Colonic mucosa (tissue), 4 donors: Measurements from ENCODE around the gene CPM. TPM values are rescaled to one million over a fixed set of nuclear protein-coding genes. Genes with fewer than 3 reads are reported as not detected.

ENCODE experiments used
- DNase-seq: peaks from one replicate; pipeline ENCODE4 v3.0.0-alpha.2; 2020
- H3K27ac ChIP-seq: fragments of 200-600 bp; one replicate; pipeline ENCODE4 v1.8.0; 2021
- H3K27me3 ChIP-seq: fragments of 200-600 bp; one replicate; pipeline ENCODE4 v1.8.0; 2021
- H3K36me3 ChIP-seq: fragments of 200-600 bp; one replicate; pipeline ENCODE4 v1.8.0; 2021
- H3K4me1 ChIP-seq: fragments of 200-600 bp; one replicate; pipeline ENCODE4 v1.8.0; 2021; ENCODE audit warnings: mild to moderate bottlenecking
- H3K4me3 ChIP-seq: fragments of 200-600 bp; one replicate; pipeline ENCODE4 v1.8.0; 2021
- H3K9ac ChIP-seq, 2 donors: one replicate each; pipeline ENCODE4 v1.7.0; 2013; ENCODE audit warnings: control low read depth in 2 of 2, low read depth in 2 of 2, low read length in 2 of 2
- H3K9me3 ChIP-seq: fragments of 200-600 bp; one replicate; pipeline ENCODE4 v1.8.0; 2021
- intact Hi-C: fragments of 100-400 bp; cut with DNase I; formaldehyde crosslinking; loops from one replicate; pipeline ENCODE4 v1.14.1; 2022
- total RNA-seq, 2 donors: library from RNA; stranded (reverse); fragmentation: NEBNext Ultra II Directional in 1 of 2; extraction: Animal tissue kit (Norgen Biotek cat#: 25700) in 1 of 2; gene quantifications; one replicate each; pipeline ENCODE4 v1.2.1, GENCODE V29; 2021
- TF ChIP-seq, protein P1 (sequence below): fragments of 200-600 bp; IDR thresholded peaks from one replicate; pipeline ENCODE4 v1.8.0; 2022; ENCODE audit warnings: antibody characterized with exemption, mild to moderate bottlenecking
- donor health status: healthy.
- donor health status: DM: no; HTN: no; CAD: no.
- donor health status: DM: no; HTN: no; CAD: no.

The CPM gene
- total RNA-seq, 2 donors from 2014 or later = 30.0 to 40.3 TPM

DNA sequence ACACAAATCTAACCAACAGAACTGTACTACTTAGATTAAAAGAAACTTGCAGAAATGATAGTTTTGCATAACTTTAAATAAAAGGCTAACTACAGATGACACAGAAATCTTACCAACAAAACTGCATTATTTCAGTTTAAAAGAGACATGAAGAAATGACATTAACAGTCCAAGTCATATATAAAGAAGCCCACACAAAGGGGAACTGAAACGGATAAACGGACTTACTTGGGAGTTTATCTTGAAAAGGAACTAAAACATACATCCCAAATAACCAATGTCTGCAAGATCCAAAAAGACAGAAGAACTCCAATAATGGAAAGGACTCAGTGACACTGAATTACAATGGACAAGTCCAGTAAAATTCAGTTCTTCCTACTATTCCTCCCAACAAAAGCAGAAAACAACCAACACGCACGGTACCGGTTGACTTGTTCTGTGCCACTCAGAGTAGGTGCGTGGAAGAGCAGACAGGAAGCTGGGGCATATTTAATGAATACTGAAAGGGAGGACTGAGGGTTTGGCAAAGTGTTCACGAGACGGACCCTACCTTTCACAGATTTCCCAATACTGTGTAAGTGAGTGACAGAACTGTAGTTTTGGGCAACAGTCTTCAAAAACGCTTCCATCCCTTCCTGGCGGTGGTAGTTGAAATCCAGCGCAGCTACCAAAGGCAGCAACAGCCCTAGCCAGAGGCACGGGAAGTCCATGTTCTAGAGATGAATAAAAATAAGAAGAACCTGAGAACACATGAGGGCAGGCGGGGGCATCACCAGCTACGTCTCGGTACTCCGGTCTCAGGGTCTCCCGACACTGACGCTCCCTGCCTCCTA lies 627 bp downstream of the CPM start:
- no peaks in the 10 kb centered on the region for H3K9me3 ChIP-seq
- peak; percentile 36 for DNase-seq
- peak overlapping the region; percentile 74 for H3K4me3 ChIP-seq
- no peaks in the 10 kb centered on the region for H3K4me1 ChIP-seq
- TF ChIP-seq, protein P1, sequence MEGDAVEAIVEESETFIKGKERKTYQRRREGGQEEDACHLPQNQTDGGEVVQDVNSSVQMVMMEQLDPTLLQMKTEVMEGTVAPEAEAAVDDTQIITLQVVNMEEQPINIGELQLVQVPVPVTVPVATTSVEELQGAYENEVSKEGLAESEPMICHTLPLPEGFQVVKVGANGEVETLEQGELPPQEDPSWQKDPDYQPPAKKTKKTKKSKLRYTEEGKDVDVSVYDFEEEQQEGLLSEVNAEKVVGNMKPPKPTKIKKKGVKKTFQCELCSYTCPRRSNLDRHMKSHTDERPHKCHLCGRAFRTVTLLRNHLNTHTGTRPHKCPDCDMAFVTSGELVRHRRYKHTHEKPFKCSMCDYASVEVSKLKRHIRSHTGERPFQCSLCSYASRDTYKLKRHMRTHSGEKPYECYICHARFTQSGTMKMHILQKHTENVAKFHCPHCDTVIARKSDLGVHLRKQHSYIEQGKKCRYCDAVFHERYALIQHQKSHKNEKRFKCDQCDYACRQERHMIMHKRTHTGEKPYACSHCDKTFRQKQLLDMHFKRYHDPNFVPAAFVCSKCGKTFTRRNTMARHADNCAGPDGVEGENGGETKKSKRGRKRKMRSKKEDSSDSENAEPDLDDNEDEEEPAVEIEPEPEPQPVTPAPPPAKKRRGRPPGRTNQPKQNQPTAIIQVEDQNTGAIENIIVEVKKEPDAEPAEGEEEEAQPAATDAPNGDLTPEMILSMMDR = no peak
- no peaks in the 10 kb centered on the region for H3K27me3 ChIP-seq
- intact Hi-C loops = no loop called here
- peak overlapping the region; percentile 62 for H3K27ac ChIP-seq
- H3K9ac ChIP-seq = peak overlapping the region; percentile 80
- H3K36me3 ChIP-seq = no peaks in the 10 kb centered on the region

DNA sequence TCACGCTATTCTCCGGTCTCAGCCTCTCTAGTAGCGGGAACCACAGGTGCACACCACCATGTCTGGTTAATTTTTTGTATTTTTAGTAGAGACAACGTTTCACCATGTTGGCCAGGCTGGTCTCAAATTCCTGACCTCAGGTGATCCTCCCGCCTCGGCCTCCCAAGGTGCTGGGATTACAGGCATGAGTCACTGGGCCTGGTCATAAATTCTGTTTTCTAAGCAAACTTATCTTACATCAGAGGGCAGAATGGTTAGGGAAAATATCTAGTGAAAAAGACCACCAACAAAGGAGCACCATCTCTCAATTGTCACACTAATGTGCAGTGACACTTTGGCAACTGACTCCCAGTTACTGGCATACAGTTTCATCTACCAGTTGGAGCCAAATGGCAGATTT lies 2.8 kb downstream of the CPM start:
- no peaks in the 10 kb centered on the region for H3K27me3 ChIP-seq
- intact Hi-C loops = no loop called here
- no peak overlapping the region for H3K4me3 ChIP-seq
- no peak overlapping the region for H3K27ac ChIP-seq
- no peaks in the 10 kb centered on the region for H3K36me3 ChIP-seq
- no peak for DNase-seq
- H3K9ac ChIP-seq = no peak overlapping the region
- no peaks in the 10 kb centered on the region for H3K9me3 ChIP-seq
- TF ChIP-seq, protein P1 = no peak
- H3K4me1 ChIP-seq = no peaks in the 10 kb centered on the region

GRCh38 chr12:68924546-68924945 lies 8.4 kb downstream of the CPM start:
- TF ChIP-seq, protein P1 = no peak
- no peak overlapping the region for H3K4me3 ChIP-seq
- no peaks in the 10 kb centered on the region for H3K4me1 ChIP-seq
- H3K36me3 ChIP-seq = no peaks in the 10 kb centered on the region
- no peaks in the 10 kb centered on the region for H3K9me3 ChIP-seq
- no peak overlapping the region for H3K9ac ChIP-seq
- H3K27ac ChIP-seq = no peak overlapping the region
- no peak for DNase-seq
- no peaks in the 10 kb centered on the region for H3K27me3 ChIP-seq
- intact Hi-C loops = no loop called here

GRCh38 chr12:68919581-68920239 lies 13.3 kb downstream of the CPM start:
- H3K27ac ChIP-seq = no peak overlapping the region
- intact Hi-C loops = no loop called here

DNA sequence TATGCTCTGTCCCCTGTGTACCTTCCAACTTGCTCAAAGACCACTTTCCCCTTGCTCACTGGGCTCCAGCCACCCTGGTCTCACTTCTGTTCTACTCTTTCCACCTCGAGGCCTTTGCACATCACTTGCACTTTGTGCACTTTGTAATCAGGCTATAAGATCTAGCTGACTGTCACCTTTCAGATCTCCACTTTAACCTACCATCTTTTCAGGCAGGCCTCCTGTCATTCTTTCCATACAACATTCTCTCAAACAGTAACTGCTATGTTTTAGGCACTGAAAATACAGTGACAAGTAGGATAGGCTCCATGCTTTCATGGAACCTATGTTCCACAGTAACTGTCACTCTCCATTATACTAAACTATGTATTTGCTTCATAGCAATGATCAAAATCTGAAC lies 14.0 kb downstream of the CPM start:
- no peak for DNase-seq
- H3K36me3 ChIP-seq = no peaks in the 10 kb centered on the region
- H3K9ac ChIP-seq = no peak overlapping the region
- H3K4me1 ChIP-seq = no peaks in the 10 kb centered on the region
- no peaks in the 10 kb centered on the region for H3K9me3 ChIP-seq
- no peak overlapping the region for H3K4me3 ChIP-seq
- intact Hi-C loops = no loop called here
- TF ChIP-seq, protein P1 = no peak
- H3K27ac ChIP-seq = no peak overlapping the region
- no peaks in the 10 kb centered on the region for H3K27me3 ChIP-seq

More at GRCh38 chr12:68919581-68920239, 13.3 kb downstream of the CPM start:
- Histone ChIP-seq H3K27me3 (no peaks in the 10 kb centered on the region), H3K36me3 (no peaks in the 10 kb centered on the region), H3K9me3 (no peaks in the 10 kb centered on the region), H3K9ac (no peak overlapping the region), H3K4me3 (no peak overlapping the region), H3K4me1 (no peaks in the 10 kb centered on the region)
- no peak for DNase-seq
- TF ChIP-seq, protein P1 = no peak
